Stimulated activated naive CD4-positive, alpha-beta T cell treated with Interleukin-2 at 50 U/mL for 16 hours (primary cell): ENCODE measurements around the gene ARMC10.
"Not testable (repeated sequence)": the region's sequence is repeated elsewhere in the genome, so short reads cannot be mapped to it uniquely, and the experiment has no call there.

Experiments
- DNase-seq: peaks from one replicate; lab custom pipeline; 2025; lab: John Stamatoyannopoulos, UW

Gene ARMC10

GRCh38 chr7:103078226-103078625, 3.3 kb downstream of the ARMC10 start:
- not testable (repeated sequence) for DNase-seq

- DNase-seq = no peak
Measured at GRCh38 chr7:103079836-103080235, 4.9 kb downstream of the ARMC10 start.

GRCh38 chr7:103080923-103081322, 6.0 kb downstream of the ARMC10 start:
- no peak for DNase-seq

- DNase-seq = no peak
Measured at GRCh38 chr7:103082497-103082896, 7.6 kb downstream of the ARMC10 start.

GRCh38 chr7:103083210-103083609, 8.3 kb downstream of the ARMC10 start:
- no peak for DNase-seq

GRCh38 chr7:103092321-103092720, 17.4 kb downstream of the ARMC10 start:
- not testable (repeated sequence) for DNase-seq

- DNase-seq = no peak
Measured at GRCh38 chr7:103093429-103093828, 18.5 kb downstream of the ARMC10 start.

- DNase-seq = no peak
Measured at GRCh38 chr7:103094102-103094501, 19.2 kb downstream of the ARMC10 start.

GRCh38 chr7:103095558-103095957, 20.6 kb downstream of the ARMC10 start:
- DNase-seq = not testable (repeated sequence)

GRCh38 chr7:103097041-103097440, 22.1 kb downstream of the ARMC10 start:
- no peak for DNase-seq

- DNase-seq = no peak
Measured at GRCh38 chr7:103100348-103100747, 25.4 kb downstream of the ARMC10 start.

GRCh38 chr7:103101543-103101942, 26.6 kb downstream of the ARMC10 start:
- DNase-seq = no peak

- no peak for DNase-seq
Measured at GRCh38 chr7:103106005-103106702, 31.2 kb downstream of the ARMC10 start.

- not testable (repeated sequence) for DNase-seq
Measured at GRCh38 chr7:103106703-103107070, 31.7 kb downstream of the ARMC10 start.

GRCh38 chr7:103113164-103113563, 38.2 kb downstream of the ARMC10 start:
- no peak for DNase-seq

- no peak for DNase-seq
Measured at GRCh38 chr7:103114576-103115008, 39.7 kb downstream of the ARMC10 start.

GRCh38 chr7:103115771-103116170, 40.8 kb downstream of the ARMC10 start:
- DNase-seq = no peak

- no peak for DNase-seq
Measured at GRCh38 chr7:103116511-103116910, 41.6 kb downstream of the ARMC10 start.

GRCh38 chr7:103116991-103117390, 42.1 kb downstream of the ARMC10 start:
- DNase-seq = no peak

- no peak for DNase-seq
Measured at GRCh38 chr7:103117465-103117864, 42.5 kb downstream of the ARMC10 start.

GRCh38 chr7:103119791-103120291, 44.9 kb downstream of the ARMC10 start:
- no peak for DNase-seq

GRCh38 chr7:103120362-103120761, 45.4 kb downstream of the ARMC10 start:
- no peak for DNase-seq

- no peak for DNase-seq
Measured at GRCh38 chr7:103121641-103122040, 46.7 kb downstream of the ARMC10 start.

GRCh38 chr7:103123529-103123928, 48.6 kb downstream of the ARMC10 start:
- DNase-seq = no peak
